Stomach (tissue), 4 donors: ENCODE measurements around the gene SCFD2.

Experiments
- POLR2AphosphoS5 ChIP-seq, 3 donors: sonication (generic); formaldehyde crosslinking; IDR thresholded peaks; one replicate each; pipeline ENCODE4 v1.6.1; 2016; ENCODE audit warnings: antibody characterized with exemption in 3 of 3
- TF ChIP-seq, protein P1 (sequence below), 7 experiments: fragments of 450-650 bp in 4 of 7; fragments of 200-600 bp in 3 of 7; sonication (generic) in 3 of 7; IDR thresholded peaks; one replicate each; pipeline ENCODE4 v1.5.1; 2016 to 2019; ENCODE audit warnings: antibody characterized with exemption in 7 of 7, control low read depth in 2 of 7, mild to moderate bottlenecking in 1 of 7

DNA sequence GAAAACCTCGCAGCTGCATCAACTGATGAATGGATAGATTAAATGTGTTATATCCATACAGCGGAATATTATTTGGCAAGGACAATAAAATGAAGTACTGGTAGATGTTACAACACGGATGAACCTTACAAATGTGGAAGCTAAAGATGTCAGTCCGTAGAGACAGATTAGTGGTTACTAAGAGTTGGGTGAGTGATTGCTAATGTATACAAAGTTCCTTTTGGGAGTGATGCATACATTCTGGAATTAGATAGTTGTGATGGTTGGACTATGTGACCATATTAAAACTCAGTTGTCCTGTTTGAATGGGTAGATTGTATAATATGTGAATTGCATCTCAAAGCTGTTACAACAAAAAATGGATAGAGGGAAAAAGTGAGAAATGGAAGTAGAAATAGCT is 14.4 kb upstream of the SCFD2 start:
- TF ChIP-seq, protein P1, sequence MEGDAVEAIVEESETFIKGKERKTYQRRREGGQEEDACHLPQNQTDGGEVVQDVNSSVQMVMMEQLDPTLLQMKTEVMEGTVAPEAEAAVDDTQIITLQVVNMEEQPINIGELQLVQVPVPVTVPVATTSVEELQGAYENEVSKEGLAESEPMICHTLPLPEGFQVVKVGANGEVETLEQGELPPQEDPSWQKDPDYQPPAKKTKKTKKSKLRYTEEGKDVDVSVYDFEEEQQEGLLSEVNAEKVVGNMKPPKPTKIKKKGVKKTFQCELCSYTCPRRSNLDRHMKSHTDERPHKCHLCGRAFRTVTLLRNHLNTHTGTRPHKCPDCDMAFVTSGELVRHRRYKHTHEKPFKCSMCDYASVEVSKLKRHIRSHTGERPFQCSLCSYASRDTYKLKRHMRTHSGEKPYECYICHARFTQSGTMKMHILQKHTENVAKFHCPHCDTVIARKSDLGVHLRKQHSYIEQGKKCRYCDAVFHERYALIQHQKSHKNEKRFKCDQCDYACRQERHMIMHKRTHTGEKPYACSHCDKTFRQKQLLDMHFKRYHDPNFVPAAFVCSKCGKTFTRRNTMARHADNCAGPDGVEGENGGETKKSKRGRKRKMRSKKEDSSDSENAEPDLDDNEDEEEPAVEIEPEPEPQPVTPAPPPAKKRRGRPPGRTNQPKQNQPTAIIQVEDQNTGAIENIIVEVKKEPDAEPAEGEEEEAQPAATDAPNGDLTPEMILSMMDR (IDR thresholded peaks at IDR 0.05): no peak
- TF ChIP-seq POLR2AphosphoS5 (IDR thresholded peaks at IDR 0.05): no peak
